Central memory CD4-positive, alpha-beta T cell (primary cell): Measurements from ENCODE around the gene NFATC1.

Experiments
- DNase-seq: peaks from one replicate; pipeline ENCODE4 v3.0.0; 2022

The NFATC1 gene

GRCh38 chr18:79445696-79446561, 50.2 kb downstream of the NFATC1 start:
- DNase-seq = no peak

GRCh38 chr18:79446931-79447330, 51.2 kb downstream of the NFATC1 start:
- DNase-seq = no peak

- no peak for DNase-seq
These were observed 52.1 kb downstream of the NFATC1 start for GRCh38 chr18:79447703-79448367.

GRCh38 chr18:79448621-79449020, 52.9 kb downstream of the NFATC1 start:
- no peak for DNase-seq

- no peak for DNase-seq
These were observed 54.0 kb downstream of the NFATC1 start for GRCh38 chr18:79449551-79450288.

GRCh38 chr18:79450289-79451080, 54.8 kb downstream of the NFATC1 start:
- DNase-seq = no peak

- no peak for DNase-seq
These were observed 55.8 kb downstream of the NFATC1 start for GRCh38 chr18:79451237-79452125.

GRCh38 chr18:79452190-79452990, 56.7 kb downstream of the NFATC1 start:
- no peak for DNase-seq

GRCh38 chr18:79452991-79453645, 57.4 kb downstream of the NFATC1 start:
- no peak for DNase-seq

- DNase-seq = no peak
These were observed 58.3 kb downstream of the NFATC1 start for GRCh38 chr18:79453816-79454735.

- DNase-seq = no peak
These were observed 59.5 kb downstream of the NFATC1 start for GRCh38 chr18:79455261-79455660.

- no peak for DNase-seq
These were observed 60.6 kb downstream of the NFATC1 start for GRCh38 chr18:79456105-79456980.

- DNase-seq = no peak
These were observed 61.5 kb downstream of the NFATC1 start for GRCh38 chr18:79457239-79457638.

GRCh38 chr18:79457652-79458051, 61.9 kb downstream of the NFATC1 start:
- DNase-seq = no peak

GRCh38 chr18:79458131-79458838, 62.6 kb downstream of the NFATC1 start:
- DNase-seq = no peak

GRCh38 chr18:79458917-79459803, 63.4 kb downstream of the NFATC1 start:
- DNase-seq = no peak
